Left renal pelvis (tissue), 4 donors: ENCODE measurements around the gene LYZL2. TPM values are rescaled to one million over a fixed set of nuclear protein-coding genes. Genes with fewer than 3 reads are reported as not detected.
A peak's percentile ranks its signal among the peaks of the same experiment; 100 is the strongest.
"Not testable (repeated sequence)": the region's sequence is repeated elsewhere in the genome, so short reads cannot be mapped to it uniquely, and the experiment has no call there.

ENCODE experiments used
- DNase-seq, 4 donors: peaks; one replicate each; pipeline ENCODE4 v3.0.0-alpha.2; 2013; ENCODE audit warnings: low read depth in 4 of 4, low spot score in 3 of 4
- polyA plus RNA-seq, 4 donors: library from polyadenylated mRNA; unstranded; fragments of 120-200 nt; gene quantifications; one replicate each; pipeline ENCODE4 v1.2.1, GENCODE V29; 2013; ENCODE audit not compliant: insufficient read length in 4 of 4

The LYZL2 gene
- polyA plus RNA-seq: not detected

DNA sequence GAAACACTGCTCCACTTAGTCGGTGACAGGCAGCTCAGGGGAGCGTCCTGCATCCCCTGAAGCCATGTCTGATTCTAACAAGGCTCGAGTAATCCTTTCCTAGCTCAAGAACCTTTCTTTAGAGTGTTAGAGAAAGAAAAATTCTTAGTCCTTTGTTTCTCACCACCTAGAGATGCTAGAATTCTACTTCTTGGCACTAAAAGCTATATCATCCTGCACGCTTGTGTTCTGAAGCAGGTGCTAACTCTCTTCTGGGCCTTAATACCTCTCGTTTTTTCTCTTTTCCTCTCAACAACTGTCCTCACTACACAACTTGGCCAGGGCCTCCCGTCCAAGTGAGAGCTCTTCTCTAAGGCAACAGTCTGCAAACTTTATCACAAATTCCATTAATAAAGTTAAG, at the start of gene LYZL2:
Gene LYZL2 (minus strand): TSS at position 101 of the 400 bp plus-strand sequence. CDS start 2,838 bp downstream, outside the sequence.
- DNase-seq: no peak

DNA sequence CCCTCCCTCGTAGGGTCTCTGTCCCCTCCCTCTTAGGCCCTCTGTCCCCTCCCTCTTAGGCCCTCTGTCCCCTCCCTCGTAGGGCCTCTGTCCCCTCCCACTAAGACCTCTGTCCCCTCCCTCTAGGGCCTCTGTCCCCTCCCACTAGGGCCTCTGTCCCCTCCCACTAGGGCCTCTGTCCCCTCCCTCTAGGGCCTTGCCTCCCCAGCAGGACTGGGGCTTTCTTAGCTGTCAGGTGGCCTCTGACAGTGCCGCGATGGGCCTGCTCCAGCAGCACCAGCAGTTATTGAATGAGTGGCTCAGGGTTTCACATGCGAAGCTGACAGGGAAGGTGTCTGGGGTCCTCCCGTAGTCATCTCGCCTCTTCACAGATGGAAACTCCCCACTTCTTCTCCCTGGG, 48.1 kb upstream of the LYZL2 start:
- DNase-seq: not testable (repeated sequence)

DNA sequence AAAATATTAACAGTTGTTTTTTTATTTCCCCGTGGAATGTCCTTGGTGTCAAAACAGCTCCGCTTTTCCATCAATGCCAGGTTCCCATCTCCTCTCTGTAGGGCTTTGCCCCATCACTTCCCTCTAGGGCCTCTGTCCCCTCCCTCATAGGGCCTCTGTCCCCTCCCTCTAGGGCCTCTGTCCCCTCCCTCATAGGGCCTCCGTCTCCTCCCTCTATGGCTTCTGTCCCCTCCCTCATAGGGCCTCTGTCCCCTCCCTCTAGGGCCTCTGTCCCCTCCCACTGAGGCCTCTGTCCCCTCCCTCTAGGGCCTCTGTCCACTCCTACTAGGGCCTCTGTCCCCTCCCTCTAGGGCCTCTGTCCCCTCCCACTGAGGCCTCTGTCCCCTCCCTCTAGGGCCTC, 47.6 kb upstream of the LYZL2 start:
- not testable (repeated sequence) for DNase-seq

DNA sequence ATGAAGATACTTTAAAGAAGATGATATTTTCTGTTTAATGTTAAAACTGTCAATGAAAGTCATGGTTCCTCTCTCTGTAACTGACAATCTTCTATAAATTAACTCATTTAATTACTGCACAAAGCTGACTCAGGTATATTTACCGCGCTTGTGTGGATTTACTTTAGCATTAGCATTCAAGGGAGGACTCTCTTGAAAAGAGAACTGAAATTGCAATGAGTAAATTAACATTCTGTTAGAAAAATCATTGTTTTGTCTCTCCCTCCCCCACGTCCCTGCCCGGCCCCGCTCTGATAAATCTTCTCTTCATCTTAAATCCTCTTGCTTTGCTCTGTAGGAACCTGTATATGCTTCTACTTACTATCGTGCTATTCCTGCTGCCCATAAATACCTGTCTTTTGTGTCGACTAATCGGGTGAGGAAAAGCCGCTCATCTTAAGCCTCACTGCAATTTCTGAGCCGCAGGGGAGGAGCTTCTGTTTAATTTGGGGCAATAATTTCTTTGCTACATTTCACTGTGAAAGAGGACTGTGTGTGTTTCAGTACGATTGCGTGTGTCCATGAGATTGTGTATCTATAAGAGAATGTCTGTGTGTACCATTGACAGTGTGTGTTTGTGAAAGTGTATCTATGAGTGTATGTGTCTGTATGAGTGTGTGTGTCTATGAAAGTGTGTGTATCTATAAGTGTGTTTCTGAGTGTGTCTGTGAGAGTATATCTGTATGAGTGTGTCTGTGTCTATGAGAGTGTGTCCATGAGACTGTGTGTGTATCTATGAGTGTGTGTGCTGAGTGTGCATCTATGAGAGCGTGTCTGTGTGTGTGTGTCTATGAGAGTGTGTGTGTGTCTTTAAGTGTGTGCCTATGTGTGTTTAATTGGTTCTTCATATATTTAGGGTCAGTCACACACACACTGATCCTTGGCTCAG, 46.5 kb upstream of the LYZL2 start:
- no peak for DNase-seq

DNA sequence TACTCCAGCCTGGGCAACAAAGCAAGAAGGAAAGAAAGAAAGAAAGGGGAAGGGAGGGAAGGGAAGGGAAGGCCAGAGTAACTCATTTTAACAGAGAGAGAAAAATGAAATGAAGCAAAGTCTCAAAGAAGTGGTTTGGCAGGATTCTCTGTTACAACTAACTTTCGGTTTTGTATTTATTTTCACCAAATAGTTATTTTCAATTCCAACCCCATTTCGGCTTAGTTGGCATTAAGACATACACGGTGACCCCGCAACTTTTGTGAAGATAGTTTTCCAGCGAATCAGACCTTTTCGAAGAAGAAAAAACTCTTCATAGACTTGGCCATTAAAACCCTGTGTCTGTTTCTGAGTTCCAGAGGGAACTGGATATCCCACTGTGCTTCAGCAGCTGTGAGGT, 45.2 kb upstream of the LYZL2 start:
- no peak for DNase-seq

DNA sequence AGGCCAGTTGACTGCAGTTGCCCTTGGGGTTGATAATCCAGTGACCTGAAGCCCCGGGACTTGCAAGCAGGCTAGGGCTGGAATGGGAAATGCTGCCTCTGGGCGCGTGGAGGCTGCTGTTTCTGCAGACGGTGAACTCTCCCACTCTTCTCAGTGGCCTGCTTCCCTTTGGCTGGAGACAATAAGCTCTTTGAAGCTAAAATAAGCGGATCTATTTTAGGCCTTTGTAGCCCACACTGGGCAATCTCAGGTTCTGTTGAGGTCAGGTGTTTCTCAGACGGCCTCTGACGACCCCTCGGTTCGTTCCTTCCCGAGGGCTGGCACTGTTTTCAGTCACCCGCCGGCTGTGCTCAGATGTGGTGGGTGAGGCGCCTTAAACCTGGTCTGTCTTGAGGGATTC, 43.7 kb upstream of the LYZL2 start:
- DNase-seq: not testable (repeated sequence)

DNA sequence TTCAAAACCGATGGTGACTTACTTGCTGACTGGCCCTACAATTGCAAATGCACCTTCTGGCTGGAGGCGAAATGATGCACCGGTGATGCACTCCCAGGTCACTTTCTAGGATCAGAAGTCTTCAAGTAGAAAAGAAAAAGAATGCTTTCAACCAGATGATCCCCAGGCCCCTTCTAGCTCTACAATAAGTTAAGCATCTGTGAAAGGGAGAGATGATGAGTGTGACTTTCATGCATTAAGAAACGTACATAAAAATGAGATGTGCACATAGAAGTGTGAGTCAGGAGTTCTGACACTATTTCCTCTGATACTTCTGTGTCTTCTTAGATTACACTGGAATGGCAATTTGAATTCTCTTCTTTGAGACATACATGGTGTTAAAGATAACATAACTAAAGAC, 42.8 kb upstream of the LYZL2 start:
- not testable (repeated sequence) for DNase-seq

DNA sequence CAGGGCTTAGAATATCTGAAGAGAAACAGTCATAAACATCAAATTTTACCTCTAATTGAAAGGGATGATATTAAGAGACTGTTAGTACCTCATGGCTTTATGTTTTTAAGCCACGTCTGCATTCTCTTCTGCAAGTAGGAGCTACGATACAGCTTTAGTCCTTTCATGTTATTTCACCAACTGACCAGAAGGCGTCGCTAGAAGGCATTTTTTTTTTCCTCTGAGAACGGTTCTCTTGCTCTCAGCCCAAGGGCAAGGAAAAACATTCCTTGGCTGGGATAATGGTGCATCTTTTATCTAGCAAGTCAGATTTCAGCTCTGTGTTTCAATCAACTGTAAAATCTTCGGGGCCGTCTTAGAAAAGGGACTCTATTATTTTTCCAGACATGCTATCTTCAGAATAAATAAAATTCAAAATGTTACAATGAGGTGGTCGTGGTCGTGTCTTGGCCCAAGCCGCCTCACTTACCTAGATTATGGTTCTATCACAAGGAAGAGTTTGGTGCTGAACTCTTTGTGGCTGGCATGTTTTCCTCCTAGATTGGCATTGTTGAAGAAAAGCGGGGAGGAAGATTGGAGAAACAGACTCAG, 41.6 kb upstream of the LYZL2 start:
- DNase-seq: peak; percentile 55 to 60 (median 59)

DNA sequence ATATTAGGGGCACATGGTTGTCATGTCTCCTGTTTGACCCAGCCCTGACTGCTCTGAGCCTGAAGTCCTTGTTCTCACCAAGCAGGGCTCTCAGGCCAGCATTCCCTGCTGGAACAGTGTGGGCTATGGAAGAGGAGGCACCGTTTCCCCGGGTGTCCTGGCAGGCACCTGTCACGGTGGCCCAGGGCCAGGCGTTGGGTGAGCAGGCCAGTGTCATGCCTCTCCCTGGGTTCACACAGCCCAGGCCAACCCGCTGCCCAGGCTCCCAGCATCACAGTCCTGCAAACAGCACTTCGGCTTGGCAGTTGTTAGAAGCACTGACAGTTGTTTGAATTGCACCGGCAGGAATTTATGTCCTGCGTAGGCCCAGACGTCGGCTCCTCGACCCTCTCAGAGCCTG, 38.4 kb upstream of the LYZL2 start:
- not testable (repeated sequence) for DNase-seq

DNA sequence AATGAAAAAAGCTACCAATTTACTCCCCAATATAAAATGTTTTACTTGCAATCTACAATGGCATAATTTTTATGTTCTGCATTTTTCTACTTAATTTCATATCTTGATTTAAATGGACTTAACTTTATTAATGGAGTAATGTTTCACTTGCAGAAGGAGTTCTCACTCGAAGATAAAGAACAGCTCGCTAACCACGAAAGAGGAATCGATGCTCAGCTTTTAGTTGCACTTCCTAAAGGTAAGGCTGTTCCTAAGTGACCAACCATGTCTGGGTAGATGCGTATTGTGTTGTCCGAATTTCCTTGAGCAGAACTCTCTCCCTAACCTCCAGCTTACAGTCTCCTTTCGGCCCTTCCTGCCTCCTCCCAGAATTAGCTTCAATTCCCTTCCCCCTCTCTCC, 33.9 kb upstream of the LYZL2 start:
- DNase-seq: not testable (repeated sequence)

DNA sequence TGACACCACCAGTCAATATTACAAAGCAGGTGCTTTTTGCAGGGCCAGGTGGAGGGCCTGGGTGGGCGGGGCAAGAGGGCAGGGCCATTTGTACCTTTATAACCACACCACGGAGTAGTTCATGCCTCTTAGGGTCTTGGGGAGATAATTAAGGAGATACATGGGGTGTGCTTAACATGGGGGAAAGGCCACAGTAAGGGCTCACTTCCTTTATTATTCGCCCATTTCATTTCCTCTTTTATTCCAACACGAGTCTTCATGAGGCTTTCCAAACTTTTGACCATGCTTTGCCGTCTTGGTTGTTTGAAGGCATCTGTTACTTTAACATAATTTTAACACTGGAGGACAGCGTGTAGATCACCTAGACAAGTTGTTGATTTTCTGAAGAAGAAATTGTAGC, 33.3 kb upstream of the LYZL2 start:
- DNase-seq: no peak

DNA sequence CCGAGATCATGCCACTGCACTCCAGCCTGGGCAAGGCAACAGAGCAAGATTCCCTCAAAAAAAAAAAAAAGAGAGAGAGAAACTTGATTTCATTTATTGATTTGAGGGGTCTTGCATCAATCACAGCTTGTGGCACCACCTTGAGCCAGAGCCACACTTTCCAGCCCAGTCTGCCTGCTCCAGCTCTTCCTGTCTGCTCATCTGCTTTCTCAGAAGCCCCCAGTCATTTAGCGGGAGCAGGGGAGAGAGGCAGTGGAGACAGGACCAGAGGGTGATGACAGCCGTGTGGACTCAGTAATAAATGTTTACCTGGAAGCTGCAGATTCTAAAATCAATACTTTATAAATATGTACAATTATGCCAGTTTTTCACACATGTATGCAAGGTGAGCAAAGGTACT, 30.8 kb upstream of the LYZL2 start:
- not testable (repeated sequence) for DNase-seq

DNA sequence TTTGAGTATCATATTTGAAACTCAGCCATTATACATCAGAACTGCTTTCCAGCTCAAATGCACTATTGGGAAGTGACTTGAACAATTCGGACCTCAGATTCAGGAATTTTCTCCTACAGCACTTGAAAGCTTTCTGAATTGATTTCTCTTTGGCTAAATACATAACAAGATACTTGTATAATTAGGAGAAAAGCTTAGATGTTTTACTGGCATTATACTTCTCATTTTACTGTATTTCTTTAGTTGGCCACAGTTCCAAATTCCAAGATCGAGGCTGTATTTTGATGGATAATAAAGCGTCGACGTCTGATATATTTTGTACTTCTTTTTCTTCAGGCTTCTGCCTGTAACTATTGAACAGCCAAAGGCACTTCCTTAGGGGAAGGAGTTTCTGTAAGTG, 26.7 kb upstream of the LYZL2 start:
- no peak for DNase-seq

DNA sequence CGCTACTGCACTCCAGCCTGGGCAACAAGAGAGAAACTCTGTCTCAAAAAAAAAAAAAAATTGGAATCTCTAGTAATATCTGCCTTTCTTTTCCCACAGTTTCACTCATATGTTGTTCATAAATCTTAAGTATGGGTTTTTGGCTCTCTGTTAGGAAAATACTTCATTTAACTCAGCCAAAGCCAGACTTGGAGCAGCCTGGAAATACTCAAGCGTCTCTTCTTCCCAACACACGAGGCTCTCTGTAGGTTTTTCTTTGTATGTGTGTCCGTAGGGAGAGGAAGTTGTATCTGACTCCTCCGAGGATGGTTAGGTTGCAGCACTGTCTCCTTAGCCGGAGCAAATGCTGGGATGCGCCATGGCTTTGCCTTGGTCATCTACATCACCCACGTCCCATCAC, 25.4 kb upstream of the LYZL2 start:
- DNase-seq: not testable (repeated sequence)

DNA sequence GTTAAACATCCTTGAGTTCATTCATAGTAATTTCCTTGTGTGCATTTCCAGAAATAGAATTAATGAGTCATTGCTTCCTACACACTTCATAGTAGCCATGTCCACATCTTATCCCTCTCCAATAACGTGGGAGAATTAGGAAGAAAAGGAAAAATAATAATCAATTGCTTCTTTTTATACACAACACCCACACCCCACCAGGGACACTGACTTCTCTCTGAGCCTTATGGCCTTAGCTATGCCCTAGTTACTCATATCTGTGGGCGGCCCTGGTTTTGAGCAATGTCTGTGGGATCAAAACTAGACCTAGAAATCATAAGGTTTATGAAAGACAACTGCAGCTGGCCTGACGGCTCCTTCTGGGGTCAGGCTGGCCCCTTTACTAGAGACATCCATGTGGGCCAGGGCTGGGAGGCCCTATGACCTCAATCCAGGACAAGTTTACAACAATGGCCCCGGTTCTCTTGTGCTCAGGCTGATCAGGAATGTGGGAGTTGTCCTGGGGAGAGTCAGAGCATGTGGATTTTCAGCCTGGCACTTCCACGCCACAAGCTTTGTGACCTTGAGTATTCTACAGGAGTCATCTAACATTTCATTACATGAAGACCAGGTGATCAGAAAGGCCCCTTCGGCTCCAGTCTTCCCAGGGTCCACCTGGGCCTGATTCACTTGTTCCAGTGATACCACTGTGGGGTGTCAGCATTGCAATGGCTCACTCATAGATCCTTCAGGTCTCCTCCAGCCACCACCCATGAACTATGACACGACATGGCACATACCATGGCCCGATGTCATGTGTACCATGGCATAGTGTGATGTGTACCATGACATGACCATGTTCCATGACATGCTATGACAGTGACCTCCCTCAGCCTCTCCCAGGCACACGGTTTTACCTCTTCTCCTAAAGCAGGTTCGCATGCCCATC, 22.2 kb upstream of the LYZL2 start:
- not testable (repeated sequence) for DNase-seq

DNA sequence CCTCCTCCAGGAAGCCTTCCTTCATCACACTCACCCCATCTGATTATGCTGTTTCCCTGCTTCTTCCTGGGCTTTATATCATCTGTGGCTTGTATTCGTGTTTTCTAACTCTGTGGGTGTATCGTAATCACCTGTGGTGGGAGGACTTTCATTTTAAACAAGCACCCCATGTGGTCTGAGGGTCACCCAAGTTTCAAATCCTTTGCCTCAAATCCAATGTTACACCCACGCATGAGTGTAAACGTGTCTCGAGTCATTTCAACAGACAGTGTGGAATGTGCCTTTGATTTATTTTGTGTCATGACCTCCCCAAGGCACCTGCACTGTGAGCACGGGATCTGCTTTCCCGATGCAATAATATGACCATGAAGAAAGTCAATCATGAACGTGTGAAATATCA, 17.5 kb upstream of the LYZL2 start:
- no peak for DNase-seq

DNA sequence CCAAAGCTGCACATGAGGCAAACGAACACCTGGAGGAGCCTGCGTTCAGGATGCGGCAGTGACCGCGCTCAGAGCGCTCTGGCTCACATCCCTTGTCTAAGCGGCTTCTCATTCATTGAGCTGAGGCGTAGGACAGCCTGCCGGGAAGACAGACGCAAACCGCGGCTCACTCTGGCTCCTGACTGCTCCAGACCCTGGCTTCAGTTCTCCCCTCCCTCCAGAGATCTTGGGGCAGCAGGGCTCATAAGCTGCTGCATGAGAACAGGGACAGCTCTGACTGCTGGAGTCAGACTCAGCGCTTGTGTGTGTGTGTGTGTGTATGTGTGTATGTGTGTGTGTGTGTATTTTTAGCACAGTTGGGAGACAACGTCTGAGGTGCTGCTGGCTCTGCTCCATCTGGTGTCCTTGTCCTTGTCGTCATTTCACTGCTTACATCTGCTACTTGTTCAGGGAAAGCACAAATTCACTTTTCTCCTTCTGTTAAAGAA, 15.8 kb upstream of the LYZL2 start:
- DNase-seq: no peak

DNA sequence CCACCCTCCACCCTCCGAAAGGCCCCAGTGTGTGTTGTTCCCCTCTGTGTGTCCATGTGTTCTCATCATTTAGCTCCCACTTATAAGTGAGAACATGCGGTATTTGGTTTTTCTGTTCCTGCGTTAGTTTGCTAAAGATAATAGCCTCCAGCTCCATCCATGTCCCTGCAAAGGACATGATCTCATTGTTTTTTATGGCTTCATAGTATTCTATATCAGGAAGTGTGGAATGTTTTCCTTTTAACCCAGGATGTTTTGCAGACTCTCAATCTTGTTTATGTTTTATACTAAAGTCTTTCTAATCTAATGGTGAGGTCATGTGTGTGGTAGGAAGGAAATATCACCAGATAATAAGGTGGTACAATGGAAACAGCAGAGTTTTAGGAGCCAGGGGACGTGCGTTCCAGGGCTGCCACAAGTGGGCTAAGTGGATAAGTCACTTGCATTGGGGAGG, 14.9 kb upstream of the LYZL2 start:
- DNase-seq: not testable (repeated sequence)

DNA sequence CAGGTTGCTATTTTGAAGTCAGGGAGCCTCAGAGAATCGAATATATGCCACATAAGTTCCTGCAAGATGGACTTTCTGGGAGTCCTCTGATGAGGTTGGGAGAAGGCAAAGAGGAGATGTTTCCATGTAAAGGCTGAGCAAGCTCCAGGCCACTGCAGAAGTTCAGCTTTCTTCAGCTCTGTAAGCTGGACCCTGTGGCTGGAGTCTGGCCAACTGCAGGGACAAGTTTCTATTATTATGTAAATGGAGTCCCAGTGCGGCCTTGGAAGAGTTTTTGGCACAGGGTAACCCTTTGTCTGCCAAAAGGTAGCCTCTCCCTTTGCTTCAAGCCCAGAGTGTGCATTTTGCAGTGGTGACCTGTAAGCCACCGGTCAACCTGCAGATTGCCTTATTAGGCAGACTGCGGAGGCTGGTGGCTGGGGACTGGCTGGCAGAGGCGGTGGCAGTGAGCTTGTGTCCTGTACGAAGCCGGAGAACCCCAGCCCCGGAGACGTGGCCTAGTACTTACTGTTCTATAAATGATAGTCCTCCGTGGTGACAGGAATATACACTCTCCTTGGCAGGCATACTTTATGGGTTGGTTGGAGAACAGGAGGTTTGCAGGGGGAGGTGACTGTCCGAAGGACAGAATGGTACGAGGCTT, 14.1 kb upstream of the LYZL2 start:
- DNase-seq: not testable (repeated sequence)

DNA sequence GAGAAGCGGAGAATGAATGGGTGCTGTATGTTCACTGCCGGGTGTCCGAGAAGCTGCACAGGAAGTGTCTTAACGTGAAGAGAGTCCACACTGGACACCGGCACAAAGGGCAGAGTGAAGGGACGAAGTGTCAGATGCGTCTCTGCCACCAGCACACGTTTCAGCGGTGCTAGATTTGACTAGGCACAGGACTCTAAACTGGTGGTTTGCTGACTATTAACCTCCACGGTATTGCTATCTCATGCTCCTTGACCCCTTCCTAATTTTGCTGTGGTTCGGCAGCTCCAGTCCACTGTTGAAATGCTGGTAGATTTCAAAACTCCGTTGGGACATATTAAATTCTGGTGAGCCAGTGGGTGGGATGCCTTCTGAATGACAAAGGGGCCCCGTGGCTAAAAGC, 13.3 kb upstream of the LYZL2 start:
- DNase-seq: not testable (repeated sequence)
